Activated CD8-positive, alpha-beta memory T cell treated with anti-CD3 and anti-CD28 coated beads, Interleukin-2, amount 50 U/mL, for 1 hour (primary cell): Measurements from ENCODE around the gene GALK1.
"Not testable (repeated sequence)": the region's sequence is repeated elsewhere in the genome, so short reads cannot be mapped to it uniquely, and the experiment has no call there.

Experiments
- DNase-seq: peaks from one replicate; pipeline ENCODE4 v3.0.0-alpha.2; 2020; ENCODE audit errors: extremely low read depth

GALK1 gene

DNA sequence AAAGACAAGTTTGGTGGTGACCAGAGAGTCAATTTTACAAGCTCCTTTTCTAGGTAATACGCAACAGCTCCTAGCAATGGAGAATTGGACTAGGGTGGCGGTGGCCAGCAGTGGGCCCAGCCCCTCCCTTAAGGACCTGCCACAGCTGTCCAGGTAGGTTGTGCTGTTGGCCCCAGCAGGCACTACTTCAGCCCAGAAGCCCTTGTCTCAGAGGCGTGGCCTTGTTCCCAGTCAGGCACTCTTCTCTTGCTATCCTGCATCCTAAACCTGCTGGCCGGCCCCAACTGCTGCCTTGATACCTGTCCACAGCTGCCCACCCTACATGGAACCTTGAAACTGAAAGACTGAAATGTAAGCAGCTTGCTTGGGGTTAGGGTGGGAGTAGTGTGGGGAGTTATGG lies 989 bp upstream of the GALK1 start:
- no peak for DNase-seq

- DNase-seq = no peak
Observed at GRCh38 chr17:75764417-75764710, 628 bp downstream of the GALK1 start.

DNA sequence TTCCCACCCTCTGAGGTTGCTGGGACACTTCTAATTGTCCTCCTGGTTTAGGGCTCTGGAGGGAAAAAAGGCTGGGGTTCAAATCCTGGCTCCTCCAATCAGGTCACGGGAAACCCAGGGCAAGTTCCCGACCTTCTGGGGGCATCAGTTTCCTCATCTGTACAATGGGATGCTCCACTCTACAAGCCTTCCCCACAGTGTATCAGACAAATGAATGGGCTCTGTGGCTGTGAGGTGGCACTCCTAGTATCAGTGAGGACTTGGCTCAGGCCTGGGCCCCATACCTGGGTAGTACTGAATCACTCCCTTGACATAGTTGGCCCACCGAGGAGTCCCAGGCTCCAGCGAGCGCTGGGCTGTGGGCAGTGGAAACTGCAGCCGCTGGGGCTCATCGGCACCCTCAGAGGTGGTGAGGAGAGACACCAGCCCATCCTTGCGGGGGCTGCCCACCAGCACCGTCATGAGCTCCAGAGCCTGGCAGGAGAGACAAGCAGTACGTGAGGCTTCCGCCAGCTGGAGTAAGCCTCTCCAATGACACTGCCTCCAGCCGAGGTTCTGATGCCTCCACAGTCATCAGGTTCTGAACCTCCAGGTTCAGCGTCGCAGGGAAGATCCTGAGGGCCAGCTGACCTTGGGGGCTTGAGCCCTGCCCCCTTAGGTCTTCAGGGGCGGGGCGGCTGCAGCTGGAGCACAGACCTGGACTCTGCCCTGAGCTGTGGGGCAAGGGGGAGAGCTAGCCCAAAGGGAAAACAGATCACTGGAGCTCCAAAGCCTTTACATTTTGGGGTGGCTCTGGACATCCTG lies 1.2 kb downstream of the GALK1 start:
- no peak for DNase-seq

DNA sequence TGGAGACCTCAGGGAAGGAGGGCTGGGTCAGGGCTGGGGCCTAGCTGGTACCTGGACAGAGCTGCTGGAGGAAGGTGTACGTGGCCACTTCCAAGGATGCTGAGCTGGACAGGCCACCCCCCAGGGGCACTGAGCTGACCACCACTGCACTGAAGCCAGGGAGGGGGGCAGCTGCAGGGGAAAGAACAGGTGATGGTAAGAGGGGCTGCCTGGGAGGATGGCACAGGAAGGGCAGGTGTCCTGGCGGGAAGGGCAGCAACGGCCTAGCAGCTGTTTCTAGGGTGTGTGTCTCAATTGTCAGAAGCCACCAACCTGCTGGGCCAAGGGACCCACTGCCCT lies 1.8 kb downstream of the GALK1 start:
- no peak for DNase-seq

GRCh38 chr17:75762513-75763268 lies 2.3 kb downstream of the GALK1 start:
- no peak for DNase-seq

GRCh38 chr17:75759978-75760640 lies 4.9 kb downstream of the GALK1 start:
- DNase-seq = not testable (repeated sequence)

GRCh38 chr17:75759457-75759856 lies 5.5 kb downstream of the GALK1 start:
- DNase-seq = no peak

DNA sequence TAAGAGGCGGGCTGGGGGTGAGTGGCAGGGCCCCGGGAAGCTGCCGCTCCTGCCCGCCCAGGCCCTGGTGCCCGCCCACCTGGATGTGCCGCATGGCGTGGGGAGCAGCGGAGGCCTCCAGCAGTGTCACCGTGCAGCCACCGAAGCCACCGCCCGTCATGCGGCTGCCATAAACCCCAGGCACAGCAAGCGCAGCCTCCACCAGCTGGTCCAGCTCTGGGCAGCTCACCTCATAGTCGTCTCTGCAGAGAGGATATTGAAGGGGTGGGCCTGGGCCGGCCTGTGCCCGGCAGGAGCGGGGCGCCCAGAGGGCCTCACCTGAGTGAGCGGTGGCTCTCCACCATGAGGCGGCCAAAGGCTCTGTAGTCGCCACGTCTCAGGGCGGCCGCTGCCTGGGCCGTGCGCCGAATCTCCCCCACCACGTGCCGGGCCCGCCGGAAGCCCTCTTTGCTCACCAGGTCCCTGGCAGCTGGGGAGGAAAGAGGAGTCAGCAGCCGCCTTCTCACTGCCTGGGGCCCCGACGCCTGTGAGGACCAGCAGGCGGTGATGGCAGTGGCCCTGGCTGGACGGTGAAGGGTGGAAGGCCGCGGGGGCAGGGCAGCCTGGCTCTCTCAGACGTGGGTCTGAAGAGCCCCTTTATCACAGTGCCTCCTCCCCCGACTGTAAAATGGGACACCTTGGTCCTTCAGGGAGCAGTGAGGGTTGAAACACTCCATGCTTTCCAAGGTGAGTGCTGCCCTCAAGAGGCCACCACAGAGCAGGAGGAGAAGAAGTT lies 6.7 kb downstream of the GALK1 start:
- no peak for DNase-seq

DNA sequence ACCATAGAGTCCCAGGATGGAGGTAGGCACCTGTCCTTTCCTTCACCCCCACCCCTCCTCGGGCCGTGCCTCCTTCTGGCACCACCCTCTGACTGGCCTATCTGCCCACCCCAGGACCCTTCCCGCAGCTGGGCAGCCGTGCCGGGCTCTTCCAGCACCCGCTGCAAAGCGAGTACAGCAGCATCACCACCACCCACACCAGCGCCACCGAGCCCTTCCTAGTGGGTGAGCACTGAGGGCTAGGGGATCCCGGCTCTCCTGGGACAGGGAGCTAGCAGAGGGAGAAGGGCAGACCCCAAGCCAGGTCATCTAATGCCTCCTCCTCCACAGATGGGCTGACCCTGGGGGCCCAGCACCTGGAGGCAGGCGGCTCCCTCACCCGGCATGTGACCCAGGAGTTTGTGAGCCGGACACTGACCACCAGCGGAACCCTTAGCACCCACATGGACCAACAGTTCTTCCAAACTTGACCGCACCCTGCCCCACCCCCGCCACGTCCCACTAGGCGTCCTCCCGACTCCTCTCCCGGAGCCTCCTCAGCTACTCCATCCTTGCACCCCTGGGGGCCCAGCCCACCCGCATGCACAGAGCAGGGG lies 7.8 kb downstream of the GALK1 start:
- DNase-seq = no peak

- no peak for DNase-seq
Observed at GRCh38 chr17:75756451-75757085, 8.4 kb downstream of the GALK1 start.

- DNase-seq = no peak
Observed at GRCh38 chr17:75755990-75756389, 9.0 kb downstream of the GALK1 start.

- DNase-seq = no peak
Observed at GRCh38 chr17:75755205-75755901, 9.6 kb downstream of the GALK1 start.

GRCh38 chr17:75754378-75755204 lies 10.4 kb downstream of the GALK1 start:
- DNase-seq = no peak

DNA sequence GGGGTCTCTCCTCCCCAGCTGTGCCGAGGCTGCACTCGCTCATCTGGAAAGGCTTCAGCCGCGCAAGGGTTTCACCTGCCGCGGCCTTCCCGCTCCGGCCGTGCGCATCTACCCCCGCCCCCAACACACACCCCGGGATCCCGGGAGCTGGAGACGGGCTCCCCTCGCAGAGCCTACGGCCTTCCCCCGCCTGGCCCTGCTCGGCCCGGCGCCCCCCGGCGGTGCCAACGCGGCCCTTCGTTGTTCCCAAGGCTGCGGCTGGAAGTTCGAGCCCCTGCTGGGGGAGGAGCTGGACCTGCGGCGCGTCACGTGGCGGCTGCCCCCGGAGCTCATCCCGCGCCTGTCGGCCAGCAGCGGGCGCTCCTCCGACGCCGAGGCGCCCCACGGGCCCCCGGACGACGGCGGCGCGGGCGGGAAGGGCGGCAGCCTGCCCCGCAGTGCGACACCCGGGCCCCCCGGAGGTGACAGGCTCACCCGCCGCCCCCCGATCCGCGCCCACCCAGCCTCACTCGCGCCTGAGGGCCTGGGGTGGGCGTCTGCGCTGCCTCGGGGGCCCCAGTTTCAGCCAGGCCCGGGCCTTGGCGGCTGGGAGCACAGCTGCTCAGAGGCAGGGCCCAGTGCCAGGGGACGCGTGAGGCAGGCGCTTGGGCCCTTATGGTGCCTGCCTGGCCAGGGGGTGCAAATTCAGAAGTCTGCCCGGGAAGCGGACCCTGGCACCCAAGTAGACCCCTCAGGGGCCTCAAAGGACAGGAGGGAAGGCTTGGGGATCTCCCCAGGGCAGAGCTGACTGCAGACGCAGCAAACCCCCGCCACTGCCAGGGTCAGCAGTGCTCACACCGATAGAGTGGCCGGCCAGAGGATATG lies 11.2 kb downstream of the GALK1 start:
- no peak for DNase-seq

- no peak for DNase-seq
Observed at GRCh38 chr17:75752802-75753513, 12.0 kb downstream of the GALK1 start.

- no peak for DNase-seq
Observed at GRCh38 chr17:75752405-75752709, 12.6 kb downstream of the GALK1 start.

DNA sequence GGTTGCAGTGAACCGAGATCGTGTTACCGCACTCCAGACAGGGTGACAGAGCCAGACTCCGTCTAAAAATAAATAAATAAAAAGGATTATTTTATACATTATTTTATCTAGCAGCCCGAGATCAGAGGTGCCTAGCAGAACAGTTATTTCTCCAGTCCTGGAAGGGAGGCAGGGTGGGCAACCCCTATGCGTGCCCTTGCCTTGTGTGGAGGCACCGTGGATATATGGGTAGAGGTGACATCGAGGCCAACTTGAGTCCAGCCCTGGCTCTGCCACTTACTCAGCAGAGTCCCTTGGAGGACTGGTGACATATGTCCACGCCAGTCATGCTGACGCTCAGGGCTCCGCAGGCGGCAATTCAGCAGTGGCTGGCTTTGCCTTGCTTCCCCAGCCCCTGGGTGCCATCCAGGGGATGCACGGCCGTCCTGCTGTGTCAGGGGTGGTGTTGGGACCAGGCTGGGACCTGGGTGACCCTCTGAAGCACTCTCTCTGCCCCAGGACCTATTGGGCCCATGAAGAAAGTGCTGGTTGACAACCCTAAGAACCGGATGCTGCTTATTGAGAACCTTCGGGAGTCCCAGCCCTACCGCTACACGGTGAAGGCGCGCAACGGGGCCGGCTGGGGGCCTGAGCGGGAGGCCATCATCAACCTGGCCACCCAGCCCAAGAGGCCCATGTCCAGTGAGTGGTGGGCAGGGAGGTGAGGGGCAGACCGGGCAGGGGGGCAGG lies 13.2 kb downstream of the GALK1 start:
- no peak for DNase-seq
